Measurements from ENCODE around the gene GRM7.
"Not testable (repeated sequence)": the region's sequence is repeated elsewhere in the genome, so short reads cannot be mapped to it uniquely, and the experiment has no call there.

GRM7 gene

DNA sequence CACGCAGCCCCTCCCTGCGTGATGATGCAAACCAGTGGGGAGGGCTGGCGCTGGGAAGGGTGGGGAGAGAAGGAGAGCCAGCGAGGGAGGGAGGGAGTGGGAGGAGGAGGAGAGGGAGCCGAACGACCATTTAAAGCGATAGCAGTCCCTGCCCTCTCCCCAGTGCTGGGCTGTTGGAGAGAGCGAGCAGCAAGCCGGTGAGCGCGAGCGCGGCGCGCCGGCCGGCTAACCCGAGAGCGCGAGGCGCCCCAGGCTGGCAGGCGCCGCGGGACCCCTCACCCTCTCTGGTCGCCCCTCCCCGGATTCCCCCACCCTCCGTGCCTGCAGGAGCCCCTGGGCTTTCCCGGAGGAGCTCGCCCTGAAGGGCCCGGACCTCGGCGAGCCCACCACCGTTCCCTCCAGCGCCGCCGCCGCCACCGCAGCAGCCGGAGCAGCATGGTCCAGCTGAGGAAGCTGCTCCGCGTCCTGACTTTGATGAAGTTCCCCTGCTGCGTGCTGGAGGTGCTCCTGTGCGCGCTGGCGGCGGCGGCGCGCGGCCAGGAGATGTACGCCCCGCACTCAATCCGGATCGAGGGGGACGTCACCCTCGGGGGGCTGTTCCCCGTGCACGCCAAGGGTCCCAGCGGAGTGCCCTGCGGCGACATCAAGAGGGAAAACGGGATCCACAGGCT, at the start of gene GRM7:
Gene GRM7 (plus strand): TSS at position 162 of the 671 bp plus-strand sequence.
- no peak for DNase-seq (ENCODE audit: low read depth in 2 of 2)

DNA sequence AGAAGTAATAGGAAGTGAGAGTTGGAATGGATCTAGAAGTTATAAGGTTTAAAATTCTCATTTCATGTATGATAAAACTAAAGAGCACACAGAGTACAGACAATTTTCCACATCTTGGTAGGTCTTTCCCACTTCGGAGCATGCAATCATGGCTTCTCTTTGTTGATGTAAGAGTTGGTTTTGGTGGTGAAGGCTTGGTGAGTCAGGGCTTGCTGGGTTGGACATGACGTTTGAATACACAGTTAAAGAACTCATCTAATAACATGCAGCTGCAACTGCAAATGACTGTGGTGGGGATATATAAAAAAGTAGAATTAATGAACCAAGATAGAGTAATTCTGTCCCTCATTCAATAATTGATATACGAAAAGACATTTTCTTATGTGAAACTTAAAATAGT, 39.5 kb upstream of the GRM7 start:
- no peak for DNase-seq (ENCODE audit: low read depth in 2 of 2)

DNA sequence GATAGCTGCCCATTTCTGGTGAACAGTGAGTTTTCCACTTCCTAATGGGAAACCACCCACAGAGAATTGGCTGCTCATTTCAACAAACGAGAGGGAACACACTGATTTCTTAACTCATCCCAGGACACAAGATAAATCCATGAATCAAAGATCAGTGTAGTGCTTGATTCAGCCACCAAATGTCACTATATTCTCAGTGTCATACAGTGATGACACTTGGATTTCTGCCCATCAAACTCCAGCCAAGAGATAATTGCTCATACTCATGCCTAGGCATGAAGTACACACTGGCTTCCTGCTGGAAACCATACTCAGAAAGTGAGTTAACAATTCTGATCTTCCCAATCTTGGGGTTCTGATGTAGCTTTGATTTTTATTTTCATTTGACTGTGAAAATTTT, 35.4 kb upstream of the GRM7 start:
- no peak for DNase-seq (ENCODE audit: low read depth in 2 of 2)

DNA sequence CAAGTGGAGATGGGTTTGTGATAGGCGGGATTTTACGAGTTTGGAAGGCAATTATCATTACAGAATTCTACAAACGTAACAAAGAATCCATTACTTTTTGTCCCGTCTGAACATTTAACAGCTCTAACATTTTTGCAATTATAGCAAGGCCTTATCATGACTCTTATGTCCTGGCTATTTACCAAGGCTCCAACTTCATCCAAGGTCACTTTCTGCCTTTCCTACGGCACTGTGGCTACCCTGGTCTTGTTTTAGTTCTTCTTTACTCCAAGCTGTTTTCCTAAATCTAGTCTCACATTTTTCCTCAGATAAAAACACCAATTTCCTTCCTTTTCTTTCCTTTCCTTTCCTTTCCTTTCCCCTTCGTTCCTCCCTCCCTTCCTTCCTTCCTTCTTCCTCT, 33.5 kb upstream of the GRM7 start:
- no peak for DNase-seq (ENCODE audit: low read depth in 2 of 2)

DNA sequence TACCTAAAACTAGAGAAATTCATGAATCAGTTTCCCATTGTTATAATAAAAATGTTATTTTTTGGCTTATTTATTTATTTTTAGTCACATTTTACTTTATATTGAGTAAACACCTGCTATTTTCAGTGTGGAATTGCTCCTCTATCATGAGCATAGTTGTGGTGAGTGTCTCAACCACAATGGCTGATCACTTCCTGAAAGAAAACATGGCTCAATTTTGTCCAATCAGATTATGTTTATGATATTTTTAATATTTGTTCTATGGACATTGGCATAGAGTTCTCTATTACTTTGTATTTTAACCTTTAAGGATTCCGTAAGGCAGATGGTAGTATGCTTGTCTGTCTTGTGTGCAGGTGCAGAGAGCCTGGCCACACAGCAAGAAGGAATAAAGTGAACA, 16.2 kb upstream of the GRM7 start:
- no peak for DNase-seq (ENCODE audit: low read depth in 2 of 2)

DNA sequence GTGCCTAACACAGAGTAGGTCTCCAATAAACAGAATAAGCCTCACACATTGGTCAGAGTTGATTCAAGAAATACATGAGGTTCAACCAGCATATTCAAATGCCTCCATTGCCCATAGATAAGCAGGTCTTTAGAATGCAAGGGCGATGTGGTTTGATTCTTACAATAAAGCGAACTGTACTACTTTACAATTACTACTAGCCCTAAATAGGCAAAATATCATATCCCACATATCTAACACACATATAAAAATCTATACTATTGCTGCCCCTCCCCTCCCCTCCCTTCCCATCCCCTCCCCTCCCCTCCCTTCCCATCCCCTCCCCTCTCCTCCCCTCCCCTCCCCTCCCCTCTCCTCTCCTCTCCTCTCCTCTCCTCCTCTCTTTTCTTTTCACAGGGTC, 6.7 kb upstream of the GRM7 start:
- DNase-seq (ENCODE audit: low read depth in 2 of 2): no peak

DNA sequence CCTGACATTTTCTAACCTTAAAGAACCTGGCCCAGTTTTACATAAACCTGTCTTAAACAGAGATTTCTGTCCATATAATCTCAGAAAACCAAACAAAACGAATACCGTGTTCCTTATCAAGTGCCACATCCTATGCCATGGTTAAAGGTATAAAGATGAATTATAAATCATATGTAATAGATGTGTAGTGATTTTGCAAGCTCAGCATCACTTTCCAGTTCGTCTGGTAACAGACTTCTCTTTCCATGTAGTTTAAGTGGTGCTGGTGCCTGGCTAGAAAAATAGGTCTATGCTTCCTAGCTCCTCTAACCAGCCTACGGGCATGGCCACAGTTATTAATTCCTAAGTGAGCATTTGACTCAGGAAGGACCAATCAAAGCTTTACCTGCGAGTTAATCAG, 3.4 kb upstream of the GRM7 start:
- DNase-seq (ENCODE audit: low read depth in 2 of 2): no peak

DNA sequence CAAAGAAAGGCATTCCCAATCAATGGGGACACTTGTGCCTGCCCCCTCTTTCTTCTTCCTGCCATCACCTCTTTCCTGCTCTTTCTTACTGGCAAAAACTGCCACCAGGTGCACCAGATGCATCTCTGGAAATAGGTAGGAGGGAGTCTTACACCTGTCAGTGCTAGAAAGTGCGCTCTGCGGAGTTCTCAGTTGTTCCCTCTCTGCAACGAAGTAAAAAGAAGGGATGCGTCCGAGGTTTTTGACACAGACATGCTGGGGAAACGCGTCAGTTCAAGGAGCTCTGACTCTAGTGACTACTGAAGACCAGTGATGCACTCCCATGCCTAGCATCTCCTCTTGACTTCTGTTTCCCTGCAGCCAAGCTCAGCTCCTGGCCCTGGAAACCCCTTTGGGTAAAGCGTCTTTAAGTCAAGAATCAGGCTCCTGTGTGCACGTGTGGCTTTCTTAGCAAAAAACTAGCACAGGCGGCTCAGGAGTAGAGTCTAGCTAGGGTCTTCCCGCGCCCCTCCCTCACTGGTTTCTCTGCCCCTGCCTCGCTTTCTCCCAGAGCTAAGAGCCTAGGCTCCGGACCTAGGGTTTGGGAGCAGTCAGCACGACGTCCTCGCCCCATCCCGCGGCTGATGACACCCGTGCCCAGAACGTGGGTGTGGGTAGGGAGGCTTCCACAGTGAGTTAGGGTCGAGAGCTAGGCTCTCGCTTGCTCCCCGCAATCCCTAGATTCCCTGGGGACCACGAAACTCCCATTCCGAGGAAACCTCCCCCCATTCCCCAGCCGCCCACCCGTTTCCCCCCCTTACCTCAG, 564 bp upstream of the GRM7 start:
- no peak for DNase-seq (ENCODE audit: low read depth in 2 of 2)

DNA sequence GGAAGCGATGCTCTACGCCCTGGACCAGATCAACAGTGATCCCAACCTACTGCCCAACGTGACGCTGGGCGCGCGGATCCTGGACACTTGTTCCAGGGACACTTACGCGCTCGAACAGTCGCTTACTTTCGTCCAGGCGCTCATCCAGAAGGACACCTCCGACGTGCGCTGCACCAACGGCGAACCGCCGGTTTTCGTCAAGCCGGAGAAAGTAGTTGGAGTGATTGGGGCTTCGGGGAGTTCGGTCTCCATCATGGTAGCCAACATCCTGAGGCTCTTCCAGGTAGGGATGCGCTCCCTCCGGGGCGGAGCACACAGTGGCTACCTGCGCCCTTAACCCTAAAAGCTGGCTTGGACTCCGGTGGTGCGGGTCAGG, 698 bp downstream of the GRM7 start:
- DNase-seq (ENCODE audit: low read depth in 2 of 2): no peak

DNA sequence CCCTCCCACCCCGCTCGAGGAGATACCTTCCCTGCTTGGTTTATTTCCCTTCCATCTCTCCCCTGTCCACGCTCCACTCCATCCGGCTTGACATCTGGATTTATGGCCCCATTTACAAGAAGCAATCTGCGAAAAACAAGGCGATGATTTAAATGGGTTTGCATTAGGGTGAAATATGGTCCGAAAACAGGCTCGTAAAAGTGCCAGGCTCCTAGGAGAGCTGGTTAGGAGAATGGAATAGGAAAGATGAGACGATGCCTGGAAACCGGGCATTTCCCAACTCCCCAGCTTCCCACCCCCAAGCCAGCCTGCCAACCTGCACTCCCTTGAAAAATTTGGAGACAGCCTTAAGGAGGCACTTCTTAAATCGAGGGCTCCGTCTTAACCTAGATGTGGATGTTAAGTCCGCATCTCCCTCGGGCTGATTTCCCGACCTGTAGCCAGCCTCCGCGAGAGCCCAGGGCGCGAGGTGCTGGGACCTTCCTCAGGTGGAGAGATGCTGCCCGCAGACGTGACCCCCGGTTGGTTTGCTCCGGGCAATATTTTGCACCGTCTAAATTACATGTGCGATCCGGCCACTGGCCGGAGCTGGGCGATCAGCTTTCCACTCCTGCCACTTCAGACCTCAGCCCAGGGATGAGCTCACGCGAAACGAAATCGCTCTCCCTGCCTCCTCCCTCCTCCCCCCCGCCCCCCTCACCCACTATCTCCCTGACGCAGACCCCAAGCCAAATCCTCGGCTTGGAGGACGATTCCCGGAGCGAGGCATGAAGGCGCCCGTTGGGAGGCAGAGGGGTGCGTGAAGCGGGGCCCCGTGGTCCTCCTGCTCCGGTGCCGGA, 1.3 kb downstream of the GRM7 start:
- DNase-seq (ENCODE audit: low read depth in 2 of 2): no peak

DNA sequence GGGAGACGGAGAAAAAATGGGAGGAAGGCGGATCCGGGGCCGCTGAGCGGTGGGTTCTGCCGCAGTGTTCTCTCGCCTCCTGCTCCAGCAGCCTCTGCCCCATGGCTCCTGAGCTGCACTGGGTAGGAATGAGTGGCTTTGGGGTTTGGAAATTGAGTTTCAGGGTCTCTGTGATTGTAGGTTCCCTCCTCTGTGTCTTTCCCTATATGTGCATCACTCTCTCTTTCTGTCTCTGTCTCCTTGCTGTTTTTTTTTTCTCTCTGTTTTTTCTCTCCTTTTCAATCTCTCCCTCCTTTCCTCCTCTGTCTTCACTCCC, 1.9 kb downstream of the GRM7 start:
- DNase-seq (ENCODE audit: low read depth in 2 of 2): no peak

DNA sequence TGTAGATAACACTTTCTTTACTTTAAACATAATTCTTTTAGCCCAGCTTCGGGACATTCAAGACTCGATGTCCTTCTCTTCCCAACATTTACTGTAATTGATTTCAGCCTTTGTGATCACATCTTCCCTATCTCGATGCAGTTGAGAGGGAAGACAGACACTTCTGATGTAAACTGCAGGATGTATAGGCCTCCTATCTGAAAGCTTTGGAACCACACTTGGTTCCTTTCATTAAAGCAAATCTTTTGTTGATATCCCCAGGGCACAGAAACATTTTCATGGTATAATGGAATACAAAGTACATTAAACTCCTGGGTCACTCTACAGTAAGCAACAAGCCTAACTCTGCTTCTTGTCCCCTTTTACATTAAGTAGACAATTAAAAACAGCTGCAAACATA, 6.4 kb downstream of the GRM7 start:
- DNase-seq (ENCODE audit: low read depth in 2 of 2): no peak

DNA sequence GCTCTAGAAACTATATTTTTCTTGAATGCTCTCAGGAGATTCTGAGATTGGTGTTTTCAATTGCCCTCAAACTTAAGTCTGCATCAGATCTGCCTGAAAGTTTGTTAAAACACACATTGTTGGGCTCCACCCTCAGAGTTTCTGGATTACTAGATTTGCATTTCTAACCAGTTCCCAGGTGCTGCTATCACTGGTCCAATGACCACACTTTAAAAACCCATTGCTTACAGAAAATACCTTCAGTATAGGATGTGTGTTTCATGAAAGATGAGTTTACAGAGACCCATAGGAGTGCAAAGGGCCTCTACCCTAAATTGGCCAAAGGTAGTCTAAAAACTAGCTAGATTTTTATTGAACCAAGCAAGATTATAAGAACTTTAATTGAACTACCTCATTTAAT, 17.8 kb downstream of the GRM7 start:
- no peak for DNase-seq (ENCODE audit: low read depth in 2 of 2)

DNA sequence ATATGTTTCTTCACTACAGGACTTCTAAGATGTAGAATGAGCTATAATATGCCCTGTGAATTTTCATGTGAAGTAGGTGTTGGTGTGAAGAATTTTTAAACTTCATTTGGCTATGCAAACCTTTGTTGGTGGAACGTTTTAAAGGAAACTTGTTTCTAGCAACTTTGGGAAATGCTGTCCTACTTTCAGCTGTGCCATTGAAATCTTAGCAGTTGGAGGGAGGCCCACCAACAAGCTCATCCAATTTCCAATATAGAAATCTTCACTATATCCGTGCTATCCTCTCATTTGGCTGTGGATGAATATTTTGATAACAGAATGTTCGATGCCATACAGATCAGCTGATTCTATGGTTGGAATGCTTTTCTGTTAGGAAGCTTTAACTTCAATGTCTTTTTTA, 51.3 kb downstream of the GRM7 start:
- DNase-seq (ENCODE audit: low read depth in 2 of 2): no peak

DNA sequence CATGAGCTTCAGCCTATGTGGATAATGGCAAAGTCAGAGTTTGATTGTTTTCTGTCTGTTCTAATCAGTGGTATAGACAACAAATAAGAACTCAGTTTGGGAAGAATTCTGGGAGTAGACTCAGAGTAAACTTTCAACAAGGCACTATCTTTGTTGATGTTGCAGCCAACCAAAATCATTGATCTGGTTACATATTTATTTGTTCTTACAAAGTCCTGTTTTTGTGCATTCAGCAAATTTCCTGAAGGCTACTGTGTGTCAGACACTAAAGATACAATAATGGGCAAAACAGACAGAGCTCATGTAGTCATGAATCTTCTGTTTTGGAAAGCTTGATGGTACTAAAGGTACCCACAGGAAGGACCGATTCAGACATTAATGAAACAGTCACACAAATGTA, 55.0 kb downstream of the GRM7 start:
- no peak for DNase-seq (ENCODE audit: low read depth in 2 of 2)

DNA sequence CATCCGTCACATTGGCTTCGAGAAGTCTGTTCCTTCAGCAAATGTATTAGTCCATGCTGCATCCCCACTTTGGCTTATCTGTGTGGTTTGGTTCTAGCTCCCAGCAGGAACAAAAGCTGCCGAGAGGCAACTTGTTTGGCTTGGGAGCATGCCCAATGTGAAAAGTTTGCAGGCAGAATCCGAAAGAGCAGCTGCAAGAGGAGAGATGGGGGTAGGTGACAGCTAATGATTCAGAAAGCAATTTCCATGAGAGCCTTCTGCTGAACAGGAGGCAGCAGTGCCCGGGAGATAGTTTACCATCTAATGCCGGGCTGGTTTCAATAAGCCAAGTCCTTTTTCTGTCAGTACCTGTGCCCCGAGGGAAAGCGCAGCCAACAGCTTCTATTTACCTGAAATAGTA, 60.2 kb downstream of the GRM7 start:
- no peak for DNase-seq (ENCODE audit: low read depth in 2 of 2)

DNA sequence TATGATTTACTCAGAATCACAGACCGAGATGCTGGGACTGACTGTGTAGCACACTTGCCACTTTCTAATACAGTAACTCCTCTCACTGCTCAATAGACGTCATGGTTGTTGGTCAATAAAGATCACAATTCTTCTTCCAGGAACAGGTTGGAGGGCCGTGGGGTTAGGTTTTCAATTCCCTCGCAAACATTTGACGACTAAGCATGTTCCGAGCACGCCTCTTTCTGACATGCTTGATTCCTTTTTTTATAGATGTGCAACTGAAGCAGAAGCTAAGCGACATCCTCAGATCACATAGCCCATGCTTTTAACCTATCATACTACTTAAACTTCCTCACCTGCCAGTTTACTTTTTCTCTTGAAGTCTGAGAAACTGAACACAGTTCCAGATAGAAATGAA, 61.0 kb downstream of the GRM7 start:
- no peak for DNase-seq (ENCODE audit: low read depth in 2 of 2)

DNA sequence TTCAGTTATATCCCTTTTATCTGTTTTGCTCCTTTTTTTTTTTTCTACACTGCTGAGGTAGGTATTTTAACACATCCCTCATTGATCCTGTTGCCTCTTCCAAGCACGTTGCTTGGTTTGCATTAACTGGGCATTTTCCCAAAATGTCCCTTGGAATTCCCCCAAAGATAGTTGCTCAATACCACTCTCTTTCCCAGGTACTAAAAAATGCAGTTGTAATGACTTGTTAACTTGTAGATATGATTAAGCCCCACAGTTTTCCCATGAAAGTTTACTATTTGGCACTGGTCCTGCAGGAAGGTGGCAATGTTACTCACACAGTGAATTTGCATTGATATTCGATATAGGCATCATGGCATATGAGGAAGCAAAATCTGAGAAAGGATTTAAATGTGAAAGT, 67.1 kb downstream of the GRM7 start:
- no peak for DNase-seq (ENCODE audit: low read depth in 2 of 2)

DNA sequence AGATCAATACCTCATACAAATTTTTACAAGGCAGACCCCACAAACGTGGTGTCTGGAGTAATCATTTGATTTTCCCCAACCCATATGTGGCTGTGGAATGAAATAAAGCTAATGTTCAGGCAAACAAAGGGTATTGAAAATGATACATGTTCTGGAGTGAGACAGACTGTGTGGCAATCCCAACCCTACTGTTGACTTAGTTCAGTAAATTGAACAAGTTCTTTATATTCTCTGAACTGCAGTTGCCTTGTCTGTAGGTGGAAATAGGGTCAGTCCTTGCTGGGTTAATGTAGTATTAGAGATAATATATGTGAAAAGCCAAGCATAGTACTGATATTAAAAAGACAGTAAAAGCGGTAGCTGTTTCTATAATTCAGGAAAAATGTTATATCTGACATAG, 69.0 kb downstream of the GRM7 start:
- DNase-seq (ENCODE audit: low read depth in 2 of 2): no peak

DNA sequence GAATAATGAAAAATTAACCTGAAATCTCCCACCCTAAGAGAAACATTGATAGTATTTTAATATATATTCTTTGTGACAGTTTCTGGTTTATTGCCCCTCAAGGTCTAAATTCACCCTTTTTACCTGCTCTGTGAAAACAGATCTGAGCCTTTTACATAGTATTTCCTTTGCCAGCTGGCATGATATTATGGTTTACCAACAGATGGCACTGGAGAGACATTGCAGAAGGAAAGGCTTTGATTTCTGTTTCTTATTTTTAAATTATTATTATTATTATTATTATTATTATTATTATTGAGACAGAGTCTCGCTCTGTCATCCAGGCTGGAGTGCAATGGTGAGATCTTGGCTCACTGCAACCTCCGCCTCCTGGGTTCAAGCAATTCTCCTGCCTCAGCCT, 74.5 kb downstream of the GRM7 start:
- DNase-seq (ENCODE audit: low read depth in 2 of 2): not testable (repeated sequence)

DNA sequence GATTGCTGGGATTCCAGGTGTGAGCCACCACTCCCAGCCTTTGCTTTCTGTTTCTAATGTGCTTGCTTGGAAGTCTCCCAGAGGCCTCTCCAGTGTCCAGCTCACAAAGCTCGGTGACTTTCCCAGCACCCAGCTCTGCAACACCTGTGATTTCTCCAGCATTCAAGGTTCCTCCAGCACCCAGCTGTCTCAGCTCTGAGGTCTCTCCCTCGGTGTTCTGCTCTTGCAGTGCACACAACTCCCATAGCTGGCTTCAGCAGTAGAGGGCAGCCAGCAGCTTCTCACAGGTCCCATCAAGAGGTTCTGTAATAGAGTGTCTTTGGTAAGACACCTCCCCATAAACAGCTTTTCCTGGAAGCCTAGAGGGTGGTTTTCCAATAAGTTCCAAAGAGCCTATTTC, 75.1 kb downstream of the GRM7 start:
- no peak for DNase-seq (ENCODE audit: low read depth in 2 of 2)

DNA sequence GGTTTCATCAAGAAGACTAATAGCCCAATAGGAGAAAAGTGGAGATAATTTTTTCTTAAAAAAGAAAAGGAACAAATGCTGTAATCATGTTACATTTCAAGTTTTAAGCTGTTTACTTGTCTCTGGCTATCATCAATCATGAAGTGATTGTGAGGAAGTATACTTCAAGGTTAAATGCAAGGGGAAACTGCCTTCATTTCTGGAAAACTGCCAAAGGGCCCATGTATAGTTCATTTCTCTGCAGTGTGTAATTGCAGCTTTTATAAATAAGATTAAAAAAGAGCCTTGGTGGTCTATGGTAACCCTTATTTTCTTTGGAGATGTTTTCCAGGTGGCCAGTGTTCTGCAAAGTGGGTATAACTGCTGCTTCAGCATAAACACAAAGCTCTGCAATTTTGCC, 101.9 kb downstream of the GRM7 start:
- no peak for DNase-seq (ENCODE audit: low read depth in 2 of 2)

DNA sequence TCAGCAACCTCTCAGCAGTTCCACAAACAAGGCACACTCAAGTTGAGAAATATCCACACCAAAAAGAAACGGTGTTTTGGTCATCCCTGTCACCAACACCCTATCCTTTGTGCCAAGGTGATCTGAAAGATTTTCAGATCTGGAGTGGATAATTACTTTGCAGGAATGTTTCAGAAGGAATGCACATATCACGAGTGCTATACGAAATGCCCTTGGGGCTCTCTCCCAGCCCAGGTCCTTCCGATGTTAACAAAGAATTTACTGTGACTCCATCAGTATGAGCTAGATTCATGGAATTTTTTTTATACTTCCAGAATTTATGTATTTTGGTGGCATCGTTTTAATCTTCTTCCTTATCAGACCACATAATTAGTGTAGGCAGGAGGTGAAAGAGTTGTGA, 105.0 kb downstream of the GRM7 start:
- DNase-seq (ENCODE audit: low read depth in 2 of 2): no peak
